ENCODE measurements around the gene RERE.
A peak's percentile ranks its signal among the peaks of the same experiment; 100 is the strongest.

RERE gene

DNA sequence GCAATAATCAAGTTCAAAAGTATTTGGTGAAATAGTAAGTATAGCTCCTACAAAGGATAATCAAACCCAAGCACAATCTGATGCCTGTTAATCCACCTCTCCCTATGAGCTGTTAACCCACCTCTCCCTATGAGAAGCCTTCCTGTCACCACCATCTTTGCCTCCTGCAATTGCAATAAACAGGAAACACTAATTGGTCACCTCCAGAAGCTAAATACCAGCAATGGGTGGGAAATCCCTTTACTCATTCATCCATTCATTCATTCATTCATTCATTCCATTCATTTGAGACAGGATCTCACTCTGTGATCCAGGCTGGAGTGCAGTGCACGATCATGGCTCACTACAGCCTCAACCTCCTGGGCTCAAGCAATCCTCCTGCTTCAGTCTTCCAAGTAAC is 132.8 kb downstream of the RERE start:
- DNase-seq: no peak

GRCh38 chr1:8682573-8682972 is 134.9 kb downstream of the RERE start:
- no peak for DNase-seq

- DNase-seq: no peak
These were observed 135.5 kb downstream of the RERE start for GRCh38 chr1:8681911-8682310.

GRCh38 chr1:8680664-8681650 is 136.5 kb downstream of the RERE start:
- DNase-seq: no peak

- no peak for DNase-seq
These were observed 137.3 kb downstream of the RERE start for GRCh38 chr1:8679929-8680663.

DNA sequence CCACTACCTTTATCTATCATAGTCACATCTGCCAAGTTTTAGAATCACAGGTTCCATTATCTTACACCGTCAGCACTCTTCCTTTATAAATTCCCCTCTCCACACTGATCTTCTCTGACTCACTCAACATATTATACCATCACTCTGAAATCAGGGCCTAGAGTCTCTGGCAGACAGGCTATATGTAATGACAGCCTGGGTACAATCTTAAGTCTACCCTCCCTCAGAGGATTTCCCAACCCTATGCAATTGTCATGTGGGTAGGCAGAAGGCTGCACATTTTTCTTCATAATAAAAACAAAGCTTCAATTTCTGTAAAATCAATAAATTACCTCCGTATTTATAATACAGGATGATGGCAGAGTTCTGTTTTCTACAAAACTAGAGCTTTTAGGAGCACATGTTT is 138.0 kb downstream of the RERE start:
- no peak for DNase-seq

DNA sequence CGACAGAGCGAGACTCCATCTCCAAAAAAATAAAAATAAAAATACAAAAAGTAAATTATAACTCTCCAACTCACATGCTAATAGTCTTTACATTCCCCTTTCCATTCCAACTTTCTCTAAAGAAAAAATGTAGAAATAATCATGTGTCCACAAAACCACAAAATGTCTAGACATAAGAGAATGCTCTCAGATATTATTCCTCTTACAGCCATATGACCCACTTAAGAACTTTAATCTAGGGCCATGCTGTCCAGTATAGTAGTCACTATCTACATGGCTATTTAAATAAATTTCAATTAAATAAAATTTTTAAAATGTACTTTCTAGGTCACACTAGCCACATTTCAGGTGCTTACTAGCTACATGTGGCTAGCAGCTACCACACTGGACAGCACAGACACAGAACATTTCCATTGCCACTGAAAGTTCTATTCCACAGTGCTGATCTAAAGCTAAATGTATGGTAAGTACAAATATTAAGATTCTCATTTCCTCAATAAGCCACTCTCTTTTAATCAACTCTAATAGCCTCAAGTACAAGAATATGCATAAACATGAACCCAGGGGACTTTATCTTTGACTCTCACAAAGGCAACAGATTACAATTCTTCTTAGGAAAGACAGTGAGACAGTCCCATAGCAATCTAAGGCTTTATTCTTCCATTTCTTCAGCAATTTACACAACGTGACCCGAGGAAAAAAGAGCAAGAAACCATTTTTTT is 138.6 kb downstream of the RERE start:
- DNase-seq: no peak

DNA sequence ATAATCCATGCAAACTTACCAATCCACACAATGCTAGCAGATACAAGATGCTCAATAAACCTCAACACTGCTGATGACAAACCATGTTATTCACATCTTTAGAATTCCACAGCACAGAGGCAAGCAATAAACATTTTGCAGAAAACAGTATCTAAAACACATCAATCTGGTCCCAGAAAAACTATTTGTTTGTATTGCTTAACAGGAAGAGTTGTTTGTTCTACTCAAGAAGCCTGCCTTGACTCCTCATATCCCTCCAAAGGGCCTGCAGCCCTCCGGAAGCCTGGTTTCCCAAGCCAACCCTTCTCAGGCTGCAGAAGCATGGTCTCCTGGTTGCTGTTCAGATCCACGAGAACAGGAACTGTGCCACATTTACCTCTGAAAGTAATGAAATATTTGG is 139.7 kb downstream of the RERE start:
- no peak for DNase-seq

DNA sequence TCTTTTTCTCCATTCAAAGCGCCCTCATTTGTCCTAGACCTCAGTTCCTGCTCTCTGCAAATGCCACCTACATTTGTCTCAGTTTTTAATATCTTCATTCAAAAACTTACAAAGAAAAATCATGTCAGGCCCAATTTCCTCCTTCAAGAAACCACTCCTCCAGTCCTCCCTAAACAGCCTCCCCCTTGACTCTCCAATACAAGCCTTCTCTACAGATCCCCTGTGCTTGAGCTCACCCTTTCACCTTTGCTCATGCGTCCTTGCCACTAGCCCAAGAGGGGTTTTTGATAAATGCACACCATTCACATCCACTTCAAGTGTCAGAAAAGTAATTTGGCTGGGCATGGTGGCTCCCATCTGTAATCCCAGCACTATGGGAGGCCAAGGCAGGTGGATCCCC is 140.6 kb downstream of the RERE start:
- DNase-seq: no peak

GRCh38 chr1:8676072-8676471 is 141.4 kb downstream of the RERE start:
- DNase-seq: no peak

- no peak for DNase-seq
These were observed 142.5 kb downstream of the RERE start for GRCh38 chr1:8674912-8675311.

DNA sequence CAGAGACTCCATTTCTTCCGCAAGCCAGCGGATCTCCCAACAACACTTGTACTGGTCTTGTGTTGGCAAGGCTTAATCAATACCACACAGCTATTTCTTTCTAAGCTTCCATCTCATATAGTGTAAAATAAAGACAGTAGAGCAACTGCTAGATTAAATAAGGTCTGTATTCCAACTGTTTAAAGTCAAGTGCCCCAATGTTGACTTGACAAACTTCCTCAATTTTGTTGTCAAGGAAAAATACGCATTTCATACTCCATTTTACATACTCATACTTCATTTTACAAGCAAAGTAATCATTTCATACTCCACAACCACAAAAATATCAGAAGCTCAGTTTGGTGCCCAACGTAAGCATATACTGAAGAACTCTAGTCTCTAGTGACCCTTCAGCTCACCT is 143.0 kb downstream of the RERE start:
- DNase-seq: no peak

GRCh38 chr1:8671306-8671917 is 146.0 kb downstream of the RERE start:
- peak; percentile 34 for DNase-seq

GRCh38 chr1:8670371-8670818 is 147.0 kb downstream of the RERE start:
- no peak for DNase-seq

DNA sequence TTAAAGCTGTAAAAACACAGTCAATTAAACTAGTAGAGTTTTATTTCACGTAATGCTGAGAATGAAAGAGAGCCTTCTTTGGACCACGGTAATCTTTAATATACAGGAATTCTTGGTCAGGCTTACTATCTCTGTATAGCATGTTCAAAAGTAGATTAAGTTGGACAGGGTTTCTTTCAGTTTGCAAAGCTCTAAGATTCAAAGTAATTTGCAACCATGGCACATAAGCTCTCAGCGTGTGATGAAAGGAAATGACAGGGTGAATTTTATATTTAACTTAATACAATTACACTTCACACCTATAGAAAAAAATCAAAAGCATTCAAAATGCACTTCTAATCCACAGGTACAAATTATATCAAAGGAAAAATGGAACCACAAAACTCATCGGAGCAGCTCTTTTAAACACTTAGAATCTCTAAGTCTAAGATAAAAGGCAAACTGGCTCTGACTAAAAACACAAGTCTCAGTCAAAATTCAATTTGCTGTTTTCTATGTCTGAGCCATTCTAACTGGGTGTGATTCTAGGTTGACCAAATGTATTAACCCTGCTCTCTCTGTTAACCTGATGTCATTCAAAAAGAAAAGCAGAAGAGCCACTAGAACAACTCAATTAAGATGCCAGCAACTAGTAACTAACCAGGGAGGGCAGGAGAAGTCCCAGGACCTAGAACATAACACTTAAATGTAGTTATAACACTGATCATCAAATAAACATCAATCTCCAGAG is 147.7 kb downstream of the RERE start:
- no peak for DNase-seq

DNA sequence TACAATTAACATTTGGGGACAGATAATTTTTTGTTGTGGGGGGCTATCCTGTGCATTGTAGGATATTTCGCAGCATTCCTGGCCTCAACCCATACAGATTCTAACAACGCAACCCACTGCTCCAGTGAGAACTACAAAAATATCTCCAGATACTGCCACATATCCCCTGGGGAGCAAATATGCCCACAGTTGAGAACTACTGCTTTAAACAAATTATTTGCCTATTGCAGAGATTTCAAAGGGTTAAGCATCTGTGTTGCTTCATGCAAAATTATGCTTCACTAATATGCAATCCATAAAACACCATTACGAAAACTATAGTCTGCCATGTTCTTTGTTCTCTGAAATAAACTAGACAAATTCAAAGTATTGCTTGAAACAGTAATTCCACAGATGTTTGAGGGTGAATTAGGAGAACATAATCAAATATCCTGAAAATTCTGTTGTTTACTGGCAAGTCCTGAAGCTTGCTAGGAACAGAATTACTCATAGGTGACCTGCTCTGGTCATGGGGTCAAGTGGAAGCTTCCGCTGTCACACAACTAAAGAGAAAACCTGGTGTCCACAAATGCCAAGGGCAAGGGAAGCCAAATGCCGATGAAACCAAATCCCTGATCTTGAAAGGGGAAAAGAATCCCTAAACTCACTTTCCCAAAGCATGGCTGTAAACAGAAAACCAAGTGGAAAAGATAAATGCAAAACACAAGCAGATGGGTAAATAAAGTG is 149.4 kb downstream of the RERE start:
- DNase-seq: no peak

GRCh38 chr1:8666389-8667167 is 150.9 kb downstream of the RERE start:
- DNase-seq: no peak

DNA sequence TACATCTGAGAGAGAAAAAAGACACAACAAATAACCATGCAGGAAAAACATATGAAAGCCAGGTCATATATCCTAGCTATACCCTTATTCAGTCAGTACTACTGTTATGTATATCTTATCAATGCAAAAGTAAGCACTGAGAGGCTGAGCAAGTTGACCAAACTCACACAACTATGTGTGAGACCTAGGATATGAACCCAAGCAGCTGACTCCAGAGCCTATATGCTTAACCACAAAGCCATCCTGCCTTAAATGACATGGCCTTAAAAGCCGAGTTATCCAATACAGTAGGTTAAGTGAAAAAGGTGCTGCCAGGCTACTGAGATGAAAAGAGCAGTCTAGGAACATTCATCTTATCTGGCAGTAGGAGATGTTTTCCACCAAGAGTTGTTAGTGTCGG is 151.6 kb downstream of the RERE start:
- no peak for DNase-seq

- DNase-seq: no peak
These were observed 152.6 kb downstream of the RERE start for GRCh38 chr1:8664887-8665286.

DNA sequence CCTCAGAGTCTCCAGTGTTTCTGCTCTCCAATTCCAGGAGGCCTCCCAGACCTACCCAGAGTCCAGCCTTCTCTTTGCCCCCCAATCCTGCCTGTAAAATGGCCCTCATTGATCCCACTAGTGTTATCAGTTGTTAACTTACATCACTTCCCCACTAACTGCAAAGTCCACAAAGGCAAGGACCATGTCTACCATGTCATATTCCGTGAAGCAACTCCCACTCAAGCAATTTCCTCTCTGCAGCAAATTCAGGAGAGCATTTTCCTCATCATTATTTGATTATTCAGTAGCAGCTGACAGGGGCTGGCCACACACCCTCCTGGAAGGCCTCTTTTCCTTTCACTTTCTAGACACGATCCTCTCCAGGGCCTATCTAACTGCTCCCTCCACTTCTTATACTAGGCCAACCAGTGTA is 153.5 kb downstream of the RERE start:
- DNase-seq: no peak

Data from CD4-positive, alpha-beta T cell treated with Interleukin-15 for 1 hour (primary cell).